Prostate gland (tissue), 2 donors: Measurements from ENCODE around the gene ATG7. TPM values are rescaled to one million over a fixed set of nuclear protein-coding genes. Genes with fewer than 3 reads are reported as not detected.

Source experiments
- DNase-seq: peaks from one replicate; pipeline ENCODE4 v3.0.0-alpha.2; 2019; ENCODE audit warnings: low spot score
- H3K27ac ChIP-seq, 2 donors: fragments of 200-600 bp; sonication (generic); 2 replicates each; pipeline ENCODE4 v1.5.1; 2017 to 2019
- H3K27me3 ChIP-seq: fragments of 200-600 bp; sonication (generic); replicated peaks from 2 replicates; pipeline ENCODE4 v1.5.1; 2019; ENCODE audit not compliant: insufficient read depth
- H3K36me3 ChIP-seq, 2 donors: fragments of 200-600 bp; sonication (generic); 1 replicate in 1 of 2; 2 replicates in 1 of 2; pipeline versions ENCODE4 v1.5.1 to v1.8.1; 2017 to 2019
- H3K4me1 ChIP-seq: fragments of 200-600 bp; sonication (generic); replicated peaks from 2 replicates; pipeline ENCODE4 v1.5.1; 2019
- H3K4me3 ChIP-seq, 2 donors: fragments of 200-600 bp; sonication (generic); 2 replicates each; pipeline ENCODE4 v1.5.1; 2017 to 2019
- H3K9me3 ChIP-seq: fragments of 200-600 bp; sonication (generic); 2 replicates; pipeline ENCODE4 v1.5.1; 2017
- POLR2A ChIP-seq: fragments of 450-650 bp; IDR thresholded peaks from one replicate; pipeline ENCODE4 v1.6.1; 2016; ENCODE audit warnings: antibody characterized with exemption, mild to moderate bottlenecking
- POLR2AphosphoS5 ChIP-seq: sonication (generic); formaldehyde crosslinking; IDR thresholded peaks from one replicate; pipeline ENCODE4 v1.6.1; 2017; ENCODE audit warnings: antibody characterized with exemption
- WGBS: methylation state at CpG from one replicate; pipeline ENCODE4 v1.1.5; 2018; 5-methylcytosine and 5-hydroxymethylcytosine counted together
- intact Hi-C: fragments of 100-400 bp; cut with DNase I; formaldehyde crosslinking; loops from one replicate; pipeline ENCODE4 v1.14.2; 2022
- small RNA-seq, 2 donors: library from RNA; depleted of rRNA; stranded (forward); fragments of <200 nt; gene quantifications; one replicate each; pipeline ENCODE3, GENCODE V24; 2016
- total RNA-seq, 2 donors: library from RNA; depleted of rRNA; stranded (reverse); fragments of >200 nt; gene quantifications; one replicate each; pipeline ENCODE4 v1.1.0, GENCODE V29; 2016
- TF ChIP-seq, protein P1 (sequence below), 4 experiments: fragments of 200-600 bp in 2 of 4; fragments of 450-650 bp in 2 of 4; sonication (generic) in 2 of 4; IDR thresholded peaks; 1 replicate in 3 of 4; 2 replicates in 1 of 4; pipeline ENCODE4 v1.5.1; 2016 to 2019; ENCODE audit warnings: antibody characterized with exemption in 4 of 4, mild to moderate bottlenecking in 2 of 4, moderate library complexity in 2 of 4

ATG7 gene
- total RNA-seq, 2 donors from 2014 or later = 25.2 to 66.5 TPM

GRCh38 chr3:11604139-11604892 lies 332.1 kb downstream of the ATG7 start:
- Histone ChIP-seq H3K9me3 (no peaks in the 10 kb centered on the region), H3K4me3 (no peak overlapping the region), H3K4me1 (peaks cover 17% of the 10 kb centered on the region), H3K27me3 (no peaks in the 10 kb centered on the region), H3K36me3 (no peaks in the 10 kb centered on the region), H3K27ac (peak overlapping the region in 1 of 2 donors; percentile 16)
- WGBS = 63% methylated on average over 10 of the region's 15 CpGs
- intact Hi-C loops = loop anchor here (5.0 kb wide), 1 partner anchor 33 kb away; no protein-coding TSS in a partner anchor
- no peak for TF ChIP-seq POLR2AphosphoS5
- TF ChIP-seq, protein P1, sequence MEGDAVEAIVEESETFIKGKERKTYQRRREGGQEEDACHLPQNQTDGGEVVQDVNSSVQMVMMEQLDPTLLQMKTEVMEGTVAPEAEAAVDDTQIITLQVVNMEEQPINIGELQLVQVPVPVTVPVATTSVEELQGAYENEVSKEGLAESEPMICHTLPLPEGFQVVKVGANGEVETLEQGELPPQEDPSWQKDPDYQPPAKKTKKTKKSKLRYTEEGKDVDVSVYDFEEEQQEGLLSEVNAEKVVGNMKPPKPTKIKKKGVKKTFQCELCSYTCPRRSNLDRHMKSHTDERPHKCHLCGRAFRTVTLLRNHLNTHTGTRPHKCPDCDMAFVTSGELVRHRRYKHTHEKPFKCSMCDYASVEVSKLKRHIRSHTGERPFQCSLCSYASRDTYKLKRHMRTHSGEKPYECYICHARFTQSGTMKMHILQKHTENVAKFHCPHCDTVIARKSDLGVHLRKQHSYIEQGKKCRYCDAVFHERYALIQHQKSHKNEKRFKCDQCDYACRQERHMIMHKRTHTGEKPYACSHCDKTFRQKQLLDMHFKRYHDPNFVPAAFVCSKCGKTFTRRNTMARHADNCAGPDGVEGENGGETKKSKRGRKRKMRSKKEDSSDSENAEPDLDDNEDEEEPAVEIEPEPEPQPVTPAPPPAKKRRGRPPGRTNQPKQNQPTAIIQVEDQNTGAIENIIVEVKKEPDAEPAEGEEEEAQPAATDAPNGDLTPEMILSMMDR (IDR thresholded peaks at IDR 0.05) = no peak
- TF ChIP-seq POLR2A = no peak
- DNase-seq = no peak

- intact Hi-C loops = no loop called here
- H3K9me3 ChIP-seq = no peaks in the 10 kb centered on the region
- TF ChIP-seq POLR2A = no peak
- TF ChIP-seq, protein P1 (IDR thresholded peaks at IDR 0.05) = no peak
- TF ChIP-seq POLR2AphosphoS5 = no peak
- DNase-seq = no peak
- H3K36me3 ChIP-seq = no peaks in the 10 kb centered on the region
- 100% methylated on average over 1 of the region's 1 CpG for WGBS
- peaks cover 17% of the 10 kb centered on the region for H3K4me1 ChIP-seq
- H3K27me3 ChIP-seq = no peaks in the 10 kb centered on the region
- no peak overlapping the region for H3K27ac ChIP-seq
- H3K4me3 ChIP-seq = no peak overlapping the region
Measured at GRCh38 chr3:11605398-11605797, 333.2 kb downstream of the ATG7 start.

- Histone ChIP-seq H3K9me3 (no peaks in the 10 kb centered on the region), H3K27ac (no peak overlapping the region), H3K4me1 (peaks cover 16% of the 10 kb centered on the region), H3K36me3 (no peaks in the 10 kb centered on the region), H3K4me3 (no peak overlapping the region), H3K27me3 (no peaks in the 10 kb centered on the region)
- 49% methylated on average over 11 of the region's 11 CpGs for WGBS
- intact Hi-C loops = no loop called here
- no peak for TF ChIP-seq POLR2A
- TF ChIP-seq, protein P1 (IDR thresholded peaks at IDR 0.05) = no peak
- no peak for TF ChIP-seq POLR2AphosphoS5
- DNase-seq = no peak
Measured at GRCh38 chr3:11606090-11606784, 334.0 kb downstream of the ATG7 start.

DNA sequence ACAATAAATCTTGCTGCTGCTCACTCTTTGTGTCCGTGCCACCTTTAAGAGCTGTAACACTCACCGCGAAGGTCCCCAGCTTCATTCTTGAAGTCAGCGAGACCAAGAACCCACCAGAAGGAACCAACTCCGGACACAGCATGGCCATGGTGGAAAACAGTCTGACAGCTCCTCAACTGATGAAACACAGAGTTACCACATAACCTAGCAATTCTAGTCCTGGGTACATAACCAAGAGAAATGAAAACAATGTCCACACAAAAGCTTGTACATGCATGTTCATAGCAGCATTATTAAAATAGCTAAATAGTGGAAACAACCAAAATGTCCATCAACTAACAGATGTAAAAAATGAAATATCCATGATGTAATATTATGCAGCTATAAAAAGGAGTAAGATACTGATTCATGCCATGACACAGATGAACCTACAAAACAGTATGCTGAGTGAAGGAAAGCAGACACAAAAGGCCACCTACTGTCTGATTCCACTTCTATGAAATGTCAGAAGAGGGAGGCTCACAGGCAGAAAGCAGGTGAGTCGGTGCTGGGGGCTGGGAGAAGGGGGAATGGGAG lies 334.8 kb downstream of the ATG7 start:
- WGBS = 59% methylated on average over 6 of the region's 6 CpGs
- Histone ChIP-seq H3K4me3 (no peak overlapping the region), H3K27me3 (no peaks in the 10 kb centered on the region), H3K9me3 (no peaks in the 10 kb centered on the region), H3K4me1 (peaks cover 8% of the 10 kb centered on the region), H3K36me3 (no peaks in the 10 kb centered on the region), H3K27ac (peak overlapping the region in 1 of 2 donors; percentile 25)
- no peak for DNase-seq
- intact Hi-C loops = no loop called here
- TF ChIP-seq, protein P1 (IDR thresholded peaks at IDR 0.05) = no peak
- TF ChIP-seq POLR2AphosphoS5 = peak; percentile 14

Small RNA genes within 50 kb of the gene (small RNA-seq; reads per million reads assigned to genes)
- gene AC022001.1 (0 reads per million in 2 donors), gene AC026185.1 (0 reads per million in 2 donors), gene AC083855.1 (0 reads per million in 2 donors)

Other genes with a start within 250 kb of the ATG7 start
- gene HRH1, start 117.9 kb upstream of the ATG7 start, total RNA-seq = 1 to 10 TPM in 1 of 2 donors, under 1 TPM in 1; 0.50 to 5.9 TPM